Hindlimb muscle (tissue), 1 donor: ENCODE data around the gene CD247. TPM values are rescaled to one million over a fixed set of nuclear protein-coding genes. Genes with fewer than 3 reads are reported as not detected.

ENCODE experiments used
- DNase-seq: peaks from one replicate; pipeline ENCODE4 v3.0.0-alpha.2; 2013
- polyA plus RNA-seq: library from polyadenylated mRNA; unstranded; fragments of 120-200 nt; gene quantifications from one replicate; pipeline ENCODE4 v1.2.1, GENCODE V29; 2013; ENCODE audit not compliant: insufficient read length

The CD247 gene
- polyA plus RNA-seq, 1 donor, result 0.61 TPM

GRCh38 chr1:167457936-167458584 is 60.3 kb downstream of the CD247 start:
- DNase-seq, result no peak

GRCh38 chr1:167456926-167457325 is 61.4 kb downstream of the CD247 start:
- no peak for DNase-seq

- DNase-seq, result no peak
These were observed 61.8 kb downstream of the CD247 start for GRCh38 chr1:167456524-167456923.

DNA sequence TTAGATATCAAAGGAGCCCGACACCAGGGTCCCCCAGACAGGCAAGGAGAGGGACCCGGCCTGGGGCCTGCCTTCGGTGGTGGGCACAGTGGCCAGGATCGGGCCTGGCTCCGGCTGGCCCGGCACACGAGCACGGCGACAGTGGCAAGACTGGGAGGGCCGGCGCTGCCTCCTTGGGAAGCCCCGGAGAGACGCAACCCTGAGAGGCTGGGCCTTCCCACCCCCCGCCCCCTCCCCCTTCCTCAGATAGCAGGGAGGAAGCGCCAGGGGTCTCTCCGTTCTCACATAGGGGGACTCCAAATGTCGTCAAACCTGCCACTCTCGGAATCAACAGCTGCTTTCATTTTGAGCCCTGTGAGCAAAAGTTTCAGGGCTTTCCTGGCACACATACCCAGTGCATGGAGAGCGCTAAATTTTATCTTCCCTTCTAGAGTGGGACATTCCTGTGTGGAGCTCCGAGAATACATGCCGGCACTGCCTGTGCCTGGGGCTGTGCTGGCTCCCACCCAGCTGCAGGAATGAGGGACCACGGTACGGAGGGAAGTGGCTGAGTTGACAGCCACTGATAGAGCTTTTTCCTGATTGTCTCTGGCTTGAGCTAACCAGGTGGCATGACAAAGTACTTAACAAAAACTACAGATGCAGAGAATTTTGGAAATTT is 62.4 kb downstream of the CD247 start:
- peak; percentile 29 for DNase-seq

DNA sequence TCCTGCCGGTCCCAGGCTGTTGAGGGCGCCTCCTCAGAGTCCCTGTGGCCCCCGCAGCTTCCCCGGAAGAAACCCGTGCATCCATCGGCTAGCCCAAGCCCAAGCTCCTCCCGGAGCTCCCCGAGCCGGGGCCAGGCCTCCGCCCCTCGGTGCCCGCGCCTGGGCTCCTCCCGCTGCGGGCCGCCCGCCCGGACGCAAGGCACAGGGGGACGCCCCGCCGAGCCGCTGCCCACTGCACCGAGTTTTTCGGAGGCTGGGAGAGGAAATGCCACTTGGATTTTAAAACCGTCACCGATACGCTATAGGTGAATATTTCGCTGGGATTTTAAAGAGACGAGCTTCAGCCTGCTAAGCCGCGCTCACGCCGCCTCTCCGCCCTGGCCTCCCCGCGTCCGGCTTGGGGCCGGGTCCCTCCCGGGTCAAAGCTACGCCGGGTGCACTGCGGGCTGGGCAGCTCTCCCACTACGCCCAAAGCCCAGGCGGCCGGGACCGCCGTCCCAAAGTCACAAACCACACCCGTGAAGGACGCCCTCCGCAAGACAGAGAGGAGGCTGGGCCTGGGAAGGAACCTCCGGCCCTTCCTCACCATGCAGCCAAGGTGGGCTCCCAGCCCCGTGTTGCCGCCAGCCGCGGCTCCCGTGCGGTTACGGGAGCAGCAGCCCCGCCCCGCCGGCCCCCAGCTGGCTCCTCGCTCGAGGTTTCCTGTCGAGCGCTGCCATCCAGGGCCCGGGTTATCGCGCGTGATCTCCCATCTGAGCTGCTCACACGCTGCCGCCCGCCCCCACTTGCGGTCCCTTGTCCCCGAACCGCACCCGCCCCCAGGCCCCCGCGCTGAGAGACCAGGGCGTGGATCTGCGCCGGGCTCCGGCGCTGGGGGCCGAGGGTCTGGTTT is 63.2 kb downstream of the CD247 start:
- DNase-seq, result peak; percentile 34

DNA sequence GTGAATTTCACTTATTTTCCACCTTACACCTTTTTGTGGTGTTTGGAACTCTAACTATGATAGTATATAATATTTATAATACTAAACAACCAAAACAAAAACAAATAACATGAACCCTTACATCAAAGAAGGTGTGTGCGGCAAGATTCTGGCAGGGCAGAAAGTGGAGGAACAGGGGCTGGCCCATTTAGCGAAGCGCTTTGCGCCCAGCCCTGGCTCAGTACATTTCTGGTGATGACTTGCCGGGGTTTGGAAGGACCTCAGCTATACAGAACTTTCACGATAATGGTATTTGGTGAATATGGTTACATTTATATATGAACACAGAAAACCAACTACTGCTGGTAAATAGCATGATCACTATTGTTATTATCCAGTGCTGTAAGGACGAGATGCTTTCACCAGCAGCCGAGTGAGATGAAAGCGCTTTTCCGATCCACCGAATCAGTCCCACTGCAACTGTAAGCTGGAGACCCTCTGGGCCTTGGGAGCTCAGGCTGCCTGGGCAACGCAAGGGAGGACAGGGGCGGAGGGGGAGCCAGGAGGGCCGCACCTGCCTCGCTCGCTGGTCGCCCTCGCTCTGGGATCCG is 63.9 kb downstream of the CD247 start:
- no peak for DNase-seq

- DNase-seq, result no peak
These were observed 65.2 kb downstream of the CD247 start for GRCh38 chr1:167453123-167453522.

DNA sequence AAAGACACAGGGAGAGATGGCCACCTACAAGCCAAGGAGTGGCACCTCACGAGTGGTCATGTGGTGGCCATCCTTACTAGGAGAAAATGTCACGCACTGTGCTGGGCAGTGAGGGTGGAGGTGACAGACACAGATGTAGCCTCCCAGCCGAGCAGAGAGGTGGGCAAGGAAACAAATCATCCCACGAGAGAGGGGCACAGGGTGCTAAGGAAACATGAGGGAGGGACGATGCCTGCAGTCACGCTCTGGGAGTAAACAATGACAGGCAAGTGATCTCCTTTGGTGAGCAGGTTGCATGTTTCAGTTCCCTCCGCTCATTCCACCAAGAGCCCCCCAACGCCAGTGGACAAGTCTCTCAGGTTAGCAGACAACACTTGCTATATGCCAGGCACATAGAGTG is 65.8 kb downstream of the CD247 start:
- no peak for DNase-seq

DNA sequence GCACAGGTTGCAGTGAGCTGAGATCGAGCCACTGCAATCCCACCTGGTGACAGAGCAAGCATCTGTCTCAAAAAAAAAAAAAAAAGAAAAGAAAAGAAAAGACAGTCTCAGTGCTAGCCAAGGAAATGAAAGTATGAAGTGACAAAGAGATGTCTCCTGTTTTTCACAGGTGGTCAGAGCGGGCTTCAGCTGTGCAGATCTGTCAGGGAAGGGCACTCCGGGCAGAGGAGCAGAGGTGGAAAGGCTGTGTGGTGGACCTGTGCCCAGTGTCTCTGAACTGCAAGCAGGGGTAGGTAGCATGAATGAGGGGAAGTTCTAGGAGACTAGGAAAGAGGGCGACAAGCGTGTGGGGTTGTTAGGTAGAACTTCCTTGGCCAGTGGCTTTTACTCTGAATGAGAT is 67.5 kb downstream of the CD247 start:
- no peak for DNase-seq

GRCh38 chr1:167447521-167448136 is 70.7 kb downstream of the CD247 start:
- DNase-seq, result no peak

GRCh38 chr1:167446966-167447365 is 71.4 kb downstream of the CD247 start:
- DNase-seq, result no peak

DNA sequence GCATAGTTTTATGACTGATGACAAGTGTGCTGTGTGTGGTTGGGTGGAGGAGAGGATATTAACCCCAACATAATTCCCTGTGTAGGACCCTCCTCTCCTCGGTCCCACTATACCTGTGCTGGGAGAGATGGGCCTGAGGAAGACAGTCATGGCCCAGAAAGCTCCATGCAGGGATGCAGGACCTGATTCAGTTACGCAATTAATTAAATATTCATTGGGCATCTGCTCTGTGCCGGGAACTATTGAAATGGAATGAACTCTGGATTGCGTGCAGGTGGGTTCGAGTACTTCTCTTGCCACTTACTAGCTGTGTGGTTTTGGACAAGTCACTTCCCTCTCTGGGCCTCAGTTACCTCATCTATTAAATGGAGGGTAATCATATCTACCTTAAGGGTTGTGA is 74.6 kb downstream of the CD247 start:
- DNase-seq, result no peak

DNA sequence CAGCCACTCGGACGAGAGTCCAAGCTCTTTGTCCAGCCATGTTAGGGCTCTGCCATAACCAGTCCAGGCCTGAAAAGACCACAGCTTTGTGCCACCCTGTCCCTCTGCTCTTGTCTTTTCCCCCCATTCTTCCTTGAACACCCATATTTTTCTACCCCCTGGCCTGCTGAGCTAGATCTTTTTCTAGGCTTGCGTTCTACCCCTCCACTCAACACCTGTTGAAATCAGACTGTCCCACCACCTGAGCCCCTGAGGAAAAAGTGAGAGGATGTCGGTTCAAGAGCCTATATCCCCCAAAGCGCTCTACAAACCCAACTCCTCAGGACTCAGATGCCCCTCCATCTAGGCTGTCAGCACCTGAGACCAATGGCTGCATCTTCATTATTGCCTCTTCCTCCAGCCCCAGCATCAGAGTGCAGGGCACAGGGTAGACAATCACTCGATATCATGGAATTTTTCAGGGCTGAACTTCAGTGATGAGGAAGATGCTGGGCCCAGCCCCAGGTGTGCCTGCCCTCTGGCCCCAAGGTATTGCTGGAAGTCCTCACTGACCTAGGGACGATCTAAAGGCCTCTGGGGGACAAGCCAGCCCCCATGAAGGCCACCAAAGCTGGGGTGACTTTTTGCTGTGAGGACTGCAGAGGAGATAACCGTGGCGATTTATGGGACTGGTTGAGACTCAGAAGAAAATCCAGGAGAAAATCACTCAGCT is 75.3 kb downstream of the CD247 start:
- DNase-seq, result no peak

DNA sequence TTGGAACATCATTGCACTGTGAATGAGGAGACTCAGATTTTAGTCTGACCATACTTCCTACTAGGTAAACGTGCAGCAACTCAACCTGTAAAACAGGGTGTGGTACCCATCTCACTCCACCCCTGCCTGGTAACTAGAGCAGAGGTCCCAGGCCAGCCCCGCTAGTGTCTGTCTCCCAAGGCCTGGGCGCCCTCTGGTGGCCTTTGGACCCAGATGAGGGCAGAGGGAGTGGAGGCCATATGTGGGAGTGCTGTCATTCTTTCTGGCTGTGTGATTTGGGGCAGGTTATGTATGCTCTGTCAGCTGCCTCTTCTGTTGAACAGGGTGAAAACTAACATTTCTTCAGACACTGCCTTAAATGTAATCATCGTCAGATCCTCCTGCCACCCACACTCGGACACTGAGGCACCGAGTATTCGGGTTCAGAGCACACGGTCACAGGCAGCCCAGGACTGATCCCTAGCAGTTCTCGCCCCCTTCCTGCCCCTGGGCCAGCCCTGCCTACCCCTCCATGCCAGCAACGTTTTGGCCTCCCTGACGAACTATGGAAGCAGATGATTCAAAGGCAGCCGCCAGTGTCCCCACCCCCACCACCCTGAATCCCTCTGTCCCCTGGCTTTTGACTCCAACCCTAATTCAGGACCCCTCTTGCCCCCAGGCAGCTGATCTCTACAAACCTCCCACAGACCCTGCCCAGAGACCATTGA is 76.0 kb downstream of the CD247 start:
- peak; percentile 63 for DNase-seq

- no peak for DNase-seq
These were observed 77.1 kb downstream of the CD247 start for GRCh38 chr1:167441222-167441621.

GRCh38 chr1:167440776-167441175 is 77.6 kb downstream of the CD247 start:
- DNase-seq, result no peak

DNA sequence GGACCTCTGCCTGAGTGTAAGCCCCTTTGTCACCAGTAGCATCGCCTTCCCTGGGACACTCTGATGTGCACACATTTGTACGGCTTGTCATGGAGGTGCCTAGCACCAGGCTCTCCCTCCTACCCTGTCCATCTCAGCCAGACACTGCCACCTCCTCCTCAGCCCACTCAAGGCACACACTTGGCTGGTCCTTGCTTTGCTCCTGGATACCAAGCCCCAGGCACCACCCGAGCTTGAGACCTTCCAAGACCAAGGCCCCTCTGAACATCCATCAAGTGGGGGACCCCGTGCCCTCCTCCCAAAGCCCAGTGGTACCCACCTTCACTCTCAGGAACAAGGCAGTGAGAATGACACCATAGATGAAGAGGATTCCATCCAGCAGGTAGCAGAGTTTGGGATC is 78.0 kb downstream of the CD247 start:
- DNase-seq, result no peak

GRCh38 chr1:167439301-167439988 is 78.9 kb downstream of the CD247 start:
- DNase-seq, result peak; percentile 35

DNA sequence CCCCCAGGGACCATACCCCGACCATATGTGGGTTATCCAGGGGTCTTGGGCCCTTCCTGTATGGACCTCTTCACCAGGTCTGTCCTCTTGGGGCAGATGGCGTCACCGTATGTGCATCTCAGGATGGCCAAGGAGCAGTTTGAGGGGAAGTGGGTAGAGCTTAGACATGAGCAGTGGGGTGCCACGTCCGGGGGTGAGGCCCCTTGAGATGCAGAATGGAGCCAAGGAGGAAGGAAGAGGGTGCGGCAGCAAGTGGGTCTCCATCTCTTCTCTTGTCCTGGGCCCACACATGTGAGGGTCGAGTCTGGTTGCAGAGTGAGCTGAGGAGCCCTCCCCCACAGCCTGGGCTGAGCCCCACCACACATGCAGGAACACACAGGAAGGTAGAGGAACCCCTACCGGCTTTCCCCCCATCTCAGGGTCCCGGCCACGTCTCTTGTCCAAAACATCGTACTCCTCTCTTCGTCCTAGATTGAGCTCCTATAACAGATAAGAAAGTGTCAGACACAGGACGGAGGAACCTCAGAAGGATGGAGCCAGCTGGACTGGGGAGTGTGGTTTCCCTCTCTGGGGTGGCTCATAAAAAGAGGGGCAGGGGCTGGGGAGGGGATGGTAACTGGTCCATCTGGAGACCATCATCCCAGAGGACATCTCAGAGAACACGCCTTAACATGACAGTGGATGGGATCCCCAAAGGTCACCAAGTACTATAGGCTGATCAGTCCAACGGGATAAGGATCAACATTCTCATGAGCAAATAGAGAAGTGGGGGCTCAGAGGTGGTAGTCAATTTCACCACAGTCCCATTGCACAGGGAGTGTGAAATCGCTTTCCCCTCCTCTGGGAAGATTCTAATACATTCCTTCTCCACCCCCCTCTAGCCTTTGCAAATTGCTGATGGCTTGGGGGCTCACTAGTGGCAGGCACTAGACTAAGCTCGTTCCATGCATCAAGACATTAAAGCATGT is 79.9 kb downstream of the CD247 start:
- DNase-seq, result no peak
